Right renal pelvis (tissue), 4 donors: ENCODE measurements around the gene MTFMT. TPM values are rescaled to one million over a fixed set of nuclear protein-coding genes. Genes with fewer than 3 reads are reported as not detected.
A peak's percentile ranks its signal among the peaks of the same experiment; 100 is the strongest.
"Not testable (repeated sequence)": the region's sequence is repeated elsewhere in the genome, so short reads cannot be mapped to it uniquely, and the experiment has no call there.

ENCODE experiments used
- DNase-seq, 4 donors: peaks; one replicate each; pipeline ENCODE4 v3.0.0-alpha.2; 2013; ENCODE audit warnings: low read depth in 4 of 4, low spot score in 3 of 4, missing footprints in 1 of 4
- polyA plus RNA-seq, 4 donors: library from polyadenylated mRNA; unstranded; fragments of 120-200 nt; gene quantifications; one replicate each; pipeline ENCODE4 v1.2.1, GENCODE V29; 2013; ENCODE audit not compliant: insufficient read length in 4 of 4

Gene MTFMT
- polyA plus RNA-seq, 4 donors: 14.9 to 16.4 (median 15.7) TPM

- no peak for DNase-seq
Observed at GRCh38 chr15:65040461-65040860, 11.0 kb upstream of the MTFMT start.

GRCh38 chr15:65038836-65039235 is 9.4 kb upstream of the MTFMT start:
- DNase-seq: no peak

GRCh38 chr15:65038428-65038827 is 9.0 kb upstream of the MTFMT start:
- no peak for DNase-seq

- DNase-seq: no peak
Observed at GRCh38 chr15:65037309-65037708, 7.9 kb upstream of the MTFMT start.

GRCh38 chr15:65034719-65035118 is 5.3 kb upstream of the MTFMT start:
- DNase-seq: no peak

- DNase-seq: no peak
Observed at GRCh38 chr15:65033659-65034269, 4.3 kb upstream of the MTFMT start.

- DNase-seq: no peak
Observed at GRCh38 chr15:65032801-65033537, 3.5 kb upstream of the MTFMT start.

GRCh38 chr15:65029736-65030208 is 333 bp upstream of the MTFMT start:
- DNase-seq: no peak

GRCh38 chr15:65028338-65028737 is 1.1 kb downstream of the MTFMT start:
- DNase-seq: no peak

GRCh38 chr15:65027593-65027992 is 1.8 kb downstream of the MTFMT start:
- no peak for DNase-seq

- DNase-seq: no peak
Observed at GRCh38 chr15:65026756-65027155, 2.7 kb downstream of the MTFMT start.

GRCh38 chr15:65021488-65021887 is 8.0 kb downstream of the MTFMT start:
- DNase-seq: no peak

GRCh38 chr15:65020419-65020818 is 9.0 kb downstream of the MTFMT start:
- no peak for DNase-seq

- not testable (repeated sequence) for DNase-seq
Observed at GRCh38 chr15:65011198-65011597, 18.2 kb downstream of the MTFMT start.

GRCh38 chr15:65008983-65009382 is 20.5 kb downstream of the MTFMT start:
- DNase-seq: no peak

- no peak for DNase-seq
Observed at GRCh38 chr15:65006876-65007275, 22.6 kb downstream of the MTFMT start.

GRCh38 chr15:65004993-65005392 is 24.4 kb downstream of the MTFMT start:
- DNase-seq: no peak

GRCh38 chr15:64997745-64998375 is 31.6 kb downstream of the MTFMT start:
- no peak for DNase-seq

GRCh38 chr15:64997066-64997465 is 32.4 kb downstream of the MTFMT start:
- no peak for DNase-seq

- DNase-seq: no peak
Observed at GRCh38 chr15:64993290-64993689, 36.1 kb downstream of the MTFMT start.

GRCh38 chr15:64991536-64992135 is 37.8 kb downstream of the MTFMT start:
- DNase-seq: peak in 1 of 4 donors; percentile 14

- no peak for DNase-seq
Observed at GRCh38 chr15:64990168-64990470, 39.3 kb downstream of the MTFMT start.
